ENCODE data around the gene SINHCAF. TPM values are rescaled to one million over a fixed set of nuclear protein-coding genes. Genes with fewer than 3 reads are reported as not detected.

The SINHCAF gene
- total and polyA plus RNA-seq, 9 of the 15 experiments (the other 6 are each of a cell fraction or from before 2014, with no cell fraction given): 73.2 to 185 (median 110) TPM

- TF ChIP-seq MGA (IDR thresholded peaks at IDR 0.05) (peak; percentile 52; the same call in 1 of the 2 replicates), AFF4 (CRISPR knock-in tag; IDR thresholded peaks at IDR 0.05) (peak; percentile 26; the same call in 1 of the 2 replicates), RBFOX2 (IDR thresholded peaks at IDR 0.05; ENCODE audit: low read depth, low read length) (peak; percentile 84), BCOR (IDR thresholded peaks at IDR 0.05) (0 out of 2 replicates have a peak, but pooled peaks have one; percentile 25), ZBTB9 (CRISPR knock-in tag; IDR thresholded peaks at IDR 0.05) (peak; percentile 21; the same call in 1 of the 2 replicates), NCOA4 (IDR thresholded peaks at IDR 0.05; ENCODE audit: partially characterized antibody) (no peak)
Observed at GRCh38 chr12:31325524-31325875, 450 bp downstream of the SINHCAF start (continued).

Data from K562 (cell line).